AG09319 (cell line): ENCODE results near the gene TRAF7.

Experiments used
- DNase-seq: peaks from one replicate; pipeline ENCODE4 v3.0.0-alpha.2; 2010; ENCODE audit warnings: low read depth; ENCODE audit errors: extremely low read depth
- CTCF ChIP-seq: IDR thresholded peaks from 2 replicates; pipeline ENCODE4 v1.5.1; 2011; ENCODE audit warnings: low read depth, mild to moderate bottlenecking, inconsistent platforms, low read length, moderate library complexity

The TRAF7 gene

GRCh38 chr16:2166263-2167067 lies 10.9 kb downstream of the TRAF7 start:
- no peak for TF ChIP-seq CTCF
- no peak for DNase-seq

GRCh38 chr16:2167068-2167638 lies 11.6 kb downstream of the TRAF7 start:
- no peak for TF ChIP-seq CTCF

GRCh38 chr16:2170080-2170479 lies 14.5 kb downstream of the TRAF7 start:
- no peak for TF ChIP-seq CTCF
- DNase-seq: no peak

More at GRCh38 chr16:2167068-2167638, 11.6 kb downstream of the TRAF7 start:
- DNase-seq: no peak

GRCh38 chr16:2170587-2171435 lies 15.2 kb downstream of the TRAF7 start:
- TF ChIP-seq CTCF: no peak
- no peak for DNase-seq

GRCh38 chr16:2171601-2172178 lies 16.1 kb downstream of the TRAF7 start:
- no peak for DNase-seq
- no peak for TF ChIP-seq CTCF

GRCh38 chr16:2172688-2173335 lies 17.2 kb downstream of the TRAF7 start:
- TF ChIP-seq CTCF: no peak
- DNase-seq: no peak
